ENCODE measurements around the gene TEX51.

Gene TEX51

GRCh38 chr2:126898636-126899035 lies at the start of gene TEX51:
TEX51 (plus strand) TSS chr2:126898890; CDS start chr2:126898919, 29 bp downstream.
- DNase-seq, result no peak
- in situ Hi-C loops (cut with MboI; ENCODE audit: low pct_unique_long_range_greater_than_20kb, low sequenced_read_pairs), result no loop called here

- DNase-seq, result no peak
- in situ Hi-C loops (cut with MboI; ENCODE audit: low pct_unique_long_range_greater_than_20kb, low sequenced_read_pairs), result no loop called here
These were observed 49.6 kb upstream of the TEX51 start for GRCh38 chr2:126849054-126849453.

GRCh38 chr2:126849486-126849885 lies 49.2 kb upstream of the TEX51 start:
- DNase-seq, result no peak
- in situ Hi-C loops (cut with MboI; ENCODE audit: low pct_unique_long_range_greater_than_20kb, low sequenced_read_pairs), result no loop called here

GRCh38 chr2:126849991-126850535 lies 48.6 kb upstream of the TEX51 start:
- in situ Hi-C loops (cut with MboI; ENCODE audit: low pct_unique_long_range_greater_than_20kb, low sequenced_read_pairs), result no loop called here

GRCh38 chr2:126850940-126851339 lies 47.8 kb upstream of the TEX51 start:
- in situ Hi-C loops (cut with MboI; ENCODE audit: low pct_unique_long_range_greater_than_20kb, low sequenced_read_pairs), result no loop called here

More at GRCh38 chr2:126849991-126850535, 48.6 kb upstream of the TEX51 start:
- no peak for DNase-seq

GRCh38 chr2:126851756-126852155 lies 46.9 kb upstream of the TEX51 start:
- no peak for DNase-seq
- in situ Hi-C loops (cut with MboI; ENCODE audit: low pct_unique_long_range_greater_than_20kb, low sequenced_read_pairs), result no loop called here

More at GRCh38 chr2:126850940-126851339, 47.8 kb upstream of the TEX51 start:
- no peak for DNase-seq

- DNase-seq, result no peak
- in situ Hi-C loops (cut with MboI; ENCODE audit: low pct_unique_long_range_greater_than_20kb, low sequenced_read_pairs), result no loop called here
These were observed 46.3 kb upstream of the TEX51 start for GRCh38 chr2:126852361-126852760.

- DNase-seq, result no peak
- in situ Hi-C loops (cut with MboI; ENCODE audit: low pct_unique_long_range_greater_than_20kb, low sequenced_read_pairs), result no loop called here
These were observed 43.1 kb upstream of the TEX51 start for GRCh38 chr2:126855606-126856005.

GRCh38 chr2:126856403-126856802 lies 42.3 kb upstream of the TEX51 start:
- in situ Hi-C loops (cut with MboI; ENCODE audit: low pct_unique_long_range_greater_than_20kb, low sequenced_read_pairs), result no loop called here
- DNase-seq, result no peak

GRCh38 chr2:126857502-126857901 lies 41.2 kb upstream of the TEX51 start:
- DNase-seq, result no peak
- in situ Hi-C loops (cut with MboI; ENCODE audit: low pct_unique_long_range_greater_than_20kb, low sequenced_read_pairs), result no loop called here

GRCh38 chr2:126858013-126858412 lies 40.7 kb upstream of the TEX51 start:
- in situ Hi-C loops (cut with MboI; ENCODE audit: low pct_unique_long_range_greater_than_20kb, low sequenced_read_pairs), result no loop called here
- no peak for DNase-seq

- in situ Hi-C loops (cut with MboI; ENCODE audit: low pct_unique_long_range_greater_than_20kb, low sequenced_read_pairs), result no loop called here
- DNase-seq, result no peak
These were observed 40.3 kb upstream of the TEX51 start for GRCh38 chr2:126858436-126858835.

- no peak for DNase-seq
- in situ Hi-C loops (cut with MboI; ENCODE audit: low pct_unique_long_range_greater_than_20kb, low sequenced_read_pairs), result no loop called here
These were observed 39.7 kb upstream of the TEX51 start for GRCh38 chr2:126858991-126859390.

- no peak for DNase-seq
- in situ Hi-C loops (cut with MboI; ENCODE audit: low pct_unique_long_range_greater_than_20kb, low sequenced_read_pairs), result no loop called here
These were observed 39.1 kb upstream of the TEX51 start for GRCh38 chr2:126859631-126860030.

GRCh38 chr2:126860385-126860784 lies 38.3 kb upstream of the TEX51 start:
- in situ Hi-C loops (cut with MboI; ENCODE audit: low pct_unique_long_range_greater_than_20kb, low sequenced_read_pairs), result no loop called here
- DNase-seq, result no peak

GRCh38 chr2:126862730-126863129 lies 36.0 kb upstream of the TEX51 start:
- in situ Hi-C loops (cut with MboI; ENCODE audit: low pct_unique_long_range_greater_than_20kb, low sequenced_read_pairs), result no loop called here
- no peak for DNase-seq

- DNase-seq, result peak; percentile 9
These were observed 35.2 kb upstream of the TEX51 start for GRCh38 chr2:126863336-126864015.

GRCh38 chr2:126864861-126865260 lies 33.8 kb upstream of the TEX51 start:
- peak; percentile 5 for DNase-seq

More at GRCh38 chr2:126863336-126864015, 35.2 kb upstream of the TEX51 start:
- in situ Hi-C loops (cut with MboI; ENCODE audit: low pct_unique_long_range_greater_than_20kb, low sequenced_read_pairs), result no loop called here

GRCh38 chr2:126866451-126866850 lies 32.2 kb upstream of the TEX51 start:
- in situ Hi-C loops (cut with MboI; ENCODE audit: low pct_unique_long_range_greater_than_20kb, low sequenced_read_pairs), result no loop called here
- no peak for DNase-seq

More at GRCh38 chr2:126864861-126865260, 33.8 kb upstream of the TEX51 start:
- in situ Hi-C loops (cut with MboI; ENCODE audit: low pct_unique_long_range_greater_than_20kb, low sequenced_read_pairs), result no loop called here

GRCh38 chr2:126874961-126875360 lies 23.7 kb upstream of the TEX51 start:
- in situ Hi-C loops (cut with MboI; ENCODE audit: low pct_unique_long_range_greater_than_20kb, low sequenced_read_pairs), result no loop called here
- DNase-seq, result no peak

- in situ Hi-C loops (cut with MboI; ENCODE audit: low pct_unique_long_range_greater_than_20kb, low sequenced_read_pairs), result no loop called here
- DNase-seq, result no peak
These were observed 22.1 kb upstream of the TEX51 start for GRCh38 chr2:126876631-126877030.

Data from KBM-7 (cell line).